Fibroblast of skin of scalp (primary cell): ENCODE measurements around the gene AUTS2.
A peak's percentile ranks its signal among the peaks of the same experiment; 100 is the strongest.

Source experiments
- DNase-seq: peaks from one replicate; pipeline ENCODE4 v3.0.0-alpha.2; 2013

AUTS2 gene

DNA sequence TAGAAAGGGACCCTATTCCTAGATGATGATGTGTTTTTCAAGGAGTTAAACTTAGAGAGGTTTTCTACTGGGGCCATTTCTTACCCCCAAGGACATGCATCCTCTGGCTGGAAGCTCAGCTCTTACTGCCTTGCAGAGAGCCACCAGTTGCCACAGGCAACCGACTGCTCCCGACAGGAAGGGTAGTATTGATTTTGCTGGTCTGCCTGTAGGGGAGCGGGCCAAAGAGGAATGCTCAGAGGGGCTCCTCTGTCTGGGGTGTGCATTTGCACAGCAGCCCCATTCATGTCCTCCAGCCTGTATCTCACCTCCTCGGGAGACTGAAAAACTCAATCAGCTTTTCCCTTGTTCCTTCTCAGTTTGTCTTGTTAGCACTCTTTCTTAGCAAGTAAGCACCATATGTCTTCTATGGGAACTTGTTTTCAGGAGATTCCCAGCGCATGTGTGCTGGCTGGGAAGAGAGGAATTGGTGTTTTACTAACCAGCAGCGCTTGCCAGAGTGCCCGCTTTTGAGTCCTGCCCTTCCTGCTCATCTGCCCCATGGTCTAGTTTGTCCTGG, 794.7 kb downstream of the AUTS2 start:
- DNase-seq, result no peak

DNA sequence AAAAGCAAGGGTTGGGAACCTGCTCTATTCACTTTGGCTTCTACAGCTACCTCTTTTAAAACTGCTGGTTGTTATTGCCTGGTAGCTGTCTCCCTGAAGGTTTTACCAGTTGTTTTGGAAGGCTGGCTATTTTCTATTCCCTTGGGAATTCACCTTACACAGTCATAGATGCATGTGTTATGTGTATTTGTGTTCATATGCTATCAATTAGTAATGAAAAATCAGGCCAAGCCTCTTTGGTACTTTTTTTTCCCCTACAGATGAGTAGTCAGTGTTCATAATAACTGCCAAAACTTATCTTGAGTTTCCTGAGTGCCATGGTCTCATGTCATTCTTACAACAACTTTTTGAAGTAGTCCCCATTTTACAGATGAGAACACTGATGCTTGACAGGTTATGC, 795.7 kb downstream of the AUTS2 start:
- no peak for DNase-seq

DNA sequence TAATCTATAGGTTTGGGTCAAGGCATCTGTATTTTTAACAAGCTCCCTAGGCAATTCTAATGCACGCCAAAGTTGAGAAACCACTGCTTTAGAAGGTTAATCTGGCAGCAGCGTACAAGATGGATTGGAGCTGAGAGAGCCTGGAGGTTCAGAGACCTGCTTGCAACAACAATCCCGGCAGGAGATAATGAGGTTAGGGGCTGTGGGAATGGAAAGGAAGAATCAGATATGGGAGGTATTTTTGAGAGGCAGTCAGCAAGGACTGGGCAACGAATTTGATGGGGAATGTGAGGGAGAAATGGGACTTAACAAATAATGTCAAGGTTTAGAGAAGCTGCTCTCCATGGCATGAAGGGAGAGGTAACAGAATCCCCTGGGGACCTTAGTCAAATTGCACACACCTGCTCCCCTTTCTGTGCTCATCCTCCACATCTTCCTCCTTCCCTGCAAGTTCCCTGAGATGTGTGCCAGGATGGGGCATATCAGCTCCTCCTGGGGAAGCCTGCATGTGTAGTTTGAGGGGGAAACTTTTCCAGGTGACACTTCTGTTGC, 802.6 kb downstream of the AUTS2 start:
- no peak for DNase-seq

DNA sequence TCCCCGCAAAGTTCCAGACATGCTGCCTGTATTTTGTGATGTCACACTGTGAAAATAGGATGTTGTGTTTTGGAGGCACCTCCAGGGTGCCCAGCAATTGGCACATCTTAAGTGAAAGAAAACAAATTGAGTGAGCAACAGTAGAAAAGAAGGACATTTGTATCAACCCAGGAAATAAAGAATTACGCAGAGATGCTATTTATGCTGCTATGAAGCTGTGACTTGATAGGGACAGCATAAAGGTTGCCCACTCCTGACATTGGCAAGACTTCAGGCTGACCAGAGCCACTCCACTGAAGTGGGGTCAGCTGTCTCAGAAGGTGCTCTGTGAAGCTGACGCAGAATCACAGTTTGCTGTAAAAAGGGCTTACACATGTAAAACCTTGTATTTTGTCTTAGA, 803.8 kb downstream of the AUTS2 start:
- DNase-seq, result no peak

DNA sequence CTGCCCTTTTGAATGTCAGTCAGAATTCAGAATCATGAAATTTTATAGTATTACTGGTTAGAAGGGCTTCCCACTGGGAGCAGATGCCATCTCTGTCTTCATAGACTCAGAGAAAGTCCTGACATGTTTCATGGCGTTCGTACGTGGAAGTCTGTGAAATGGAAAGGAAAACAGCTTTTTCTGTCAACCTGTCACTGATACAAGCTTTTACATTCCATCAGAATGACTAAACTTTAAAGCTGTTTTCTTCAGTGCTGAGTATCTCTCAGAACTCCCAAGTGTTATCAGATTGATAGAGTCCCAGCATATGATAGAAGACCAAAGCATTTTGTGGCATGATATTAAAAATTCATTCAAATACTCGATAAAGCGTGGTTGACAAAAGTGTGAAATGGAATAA, 807.0 kb downstream of the AUTS2 start:
- DNase-seq, result no peak

DNA sequence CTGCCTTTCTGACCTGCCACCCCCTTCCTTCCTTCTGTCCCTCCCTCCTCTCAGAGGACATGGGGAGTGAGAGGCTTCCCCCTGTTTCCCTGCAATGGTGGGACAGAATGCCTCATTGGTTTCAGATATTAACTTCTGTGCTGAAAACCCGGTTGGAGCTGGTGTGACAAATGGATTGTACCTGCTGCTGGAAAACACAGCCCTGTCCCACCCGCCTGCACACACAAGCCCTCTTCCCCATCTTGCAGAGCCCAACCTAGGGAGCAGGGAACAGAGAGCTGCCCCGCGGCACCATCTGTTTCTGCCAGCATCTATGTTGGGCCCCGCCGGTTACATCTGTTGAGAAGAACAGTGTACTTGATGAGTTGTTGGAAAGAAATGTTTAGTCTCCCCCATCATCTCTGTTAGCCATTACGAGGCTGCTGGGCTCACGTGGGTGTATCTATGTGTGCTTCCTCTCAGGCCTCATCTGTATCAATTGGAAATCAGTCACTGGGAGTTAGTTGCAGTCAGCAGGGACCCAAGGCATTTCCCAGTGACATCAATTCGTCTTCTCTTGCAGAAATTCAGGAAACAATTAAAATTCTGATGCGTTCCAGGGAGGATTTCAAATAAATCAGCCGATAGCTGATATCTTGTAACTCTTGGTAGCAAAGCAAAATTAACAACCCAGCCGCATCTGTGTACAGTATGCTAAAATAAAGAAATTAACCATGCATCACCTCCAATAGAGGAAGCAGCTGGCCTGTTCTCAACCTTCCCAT, 808.1 kb downstream of the AUTS2 start:
- DNase-seq, result peak; percentile 34

DNA sequence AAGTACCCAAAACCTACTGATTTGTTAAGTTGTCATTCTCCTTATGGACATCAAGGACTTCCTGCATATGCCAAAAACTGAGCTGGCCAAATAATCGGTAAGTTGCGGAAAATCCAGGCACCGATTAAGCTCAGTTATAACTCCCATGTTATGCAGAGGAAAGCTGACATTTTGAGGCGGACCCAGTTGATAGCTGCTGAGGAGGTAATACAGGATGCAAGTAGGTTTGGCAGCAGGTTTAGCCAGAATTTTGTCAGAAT, 808.6 kb downstream of the AUTS2 start:
- DNase-seq, result no peak

DNA sequence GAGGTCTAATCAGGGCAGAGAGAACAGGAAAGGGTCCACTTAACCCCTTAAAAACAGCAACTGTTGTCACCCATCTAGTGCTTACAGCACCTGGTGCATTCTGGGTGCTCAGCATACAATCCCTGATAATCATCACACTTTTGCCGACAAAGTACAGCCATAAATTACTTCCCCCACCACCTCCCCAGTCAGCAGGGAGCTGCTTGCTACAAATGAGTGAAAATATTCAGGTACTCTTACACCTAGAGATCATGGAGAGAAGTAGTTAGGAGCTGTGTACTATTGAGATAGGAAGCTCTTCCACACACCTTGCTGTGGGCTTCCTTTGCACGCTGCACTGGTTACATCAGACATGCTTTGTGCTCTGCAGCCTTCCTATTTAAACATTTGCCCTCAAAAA, 810.2 kb downstream of the AUTS2 start:
- DNase-seq, result no peak

DNA sequence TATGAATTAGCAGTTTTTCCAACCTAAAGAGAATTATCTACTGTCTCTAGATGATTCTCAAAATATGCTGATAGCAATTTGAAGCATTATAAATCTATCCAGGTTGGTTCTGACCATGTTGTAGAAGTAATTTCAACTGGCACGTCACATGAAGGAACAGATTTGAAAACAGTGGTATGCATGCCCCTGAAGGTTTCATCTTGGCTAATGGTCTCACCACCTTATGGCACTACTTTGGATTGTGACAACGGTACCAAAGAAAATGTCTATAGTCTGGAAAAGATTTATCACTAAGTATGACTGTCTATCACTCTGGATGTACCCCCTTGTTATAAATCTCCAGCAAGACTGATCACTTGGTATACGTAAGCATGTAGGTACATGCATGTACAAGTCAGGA, 810.6 kb downstream of the AUTS2 start:
- no peak for DNase-seq

DNA sequence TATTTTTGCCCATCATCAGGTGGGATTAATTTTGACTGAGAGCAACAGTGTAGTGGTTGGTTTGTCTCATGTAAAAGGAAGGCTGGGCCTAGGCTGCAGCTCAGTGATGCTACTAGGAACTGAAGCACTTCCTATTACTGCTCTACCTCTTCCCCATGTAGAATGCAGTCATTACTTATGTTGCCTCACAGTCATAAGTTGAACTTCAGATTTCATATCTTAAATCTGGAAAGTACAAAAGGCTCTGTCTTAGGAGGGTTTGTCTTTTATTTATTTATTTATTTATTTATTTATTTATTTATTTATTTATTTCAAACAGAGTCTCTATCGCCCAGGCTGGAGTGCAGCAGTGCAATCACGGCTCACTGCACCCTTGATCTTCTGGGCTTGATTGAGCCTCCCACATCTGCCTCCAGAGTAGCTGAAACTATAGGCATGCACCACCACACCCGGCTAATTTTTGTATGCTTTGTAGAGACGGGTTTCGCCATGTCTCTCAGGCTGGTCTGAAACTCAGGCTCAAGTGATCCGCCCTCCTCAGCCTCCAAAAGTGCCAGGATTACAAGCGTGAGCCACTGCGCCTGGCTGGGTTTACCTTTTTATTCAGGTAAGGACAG, 812.0 kb downstream of the AUTS2 start:
- DNase-seq, result no peak

DNA sequence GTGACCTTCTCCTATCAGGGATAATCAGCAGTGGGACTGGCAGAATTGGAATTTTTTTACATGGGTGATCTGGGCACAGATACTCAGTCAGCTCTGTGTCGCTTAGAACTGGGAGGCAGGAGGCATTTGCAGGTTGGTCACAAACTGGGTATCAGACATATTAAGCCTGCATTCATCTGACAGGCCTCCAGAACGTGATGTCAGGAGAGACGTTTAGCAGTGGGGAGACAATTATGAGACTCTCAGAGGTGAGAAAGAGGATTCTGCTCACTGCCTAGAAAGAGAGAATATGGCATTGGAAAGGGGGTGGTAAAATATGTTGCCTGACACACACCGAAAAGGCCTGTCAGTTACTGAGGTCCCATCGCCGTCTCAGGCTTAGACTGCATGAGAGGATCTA, 816.1 kb downstream of the AUTS2 start:
- no peak for DNase-seq

DNA sequence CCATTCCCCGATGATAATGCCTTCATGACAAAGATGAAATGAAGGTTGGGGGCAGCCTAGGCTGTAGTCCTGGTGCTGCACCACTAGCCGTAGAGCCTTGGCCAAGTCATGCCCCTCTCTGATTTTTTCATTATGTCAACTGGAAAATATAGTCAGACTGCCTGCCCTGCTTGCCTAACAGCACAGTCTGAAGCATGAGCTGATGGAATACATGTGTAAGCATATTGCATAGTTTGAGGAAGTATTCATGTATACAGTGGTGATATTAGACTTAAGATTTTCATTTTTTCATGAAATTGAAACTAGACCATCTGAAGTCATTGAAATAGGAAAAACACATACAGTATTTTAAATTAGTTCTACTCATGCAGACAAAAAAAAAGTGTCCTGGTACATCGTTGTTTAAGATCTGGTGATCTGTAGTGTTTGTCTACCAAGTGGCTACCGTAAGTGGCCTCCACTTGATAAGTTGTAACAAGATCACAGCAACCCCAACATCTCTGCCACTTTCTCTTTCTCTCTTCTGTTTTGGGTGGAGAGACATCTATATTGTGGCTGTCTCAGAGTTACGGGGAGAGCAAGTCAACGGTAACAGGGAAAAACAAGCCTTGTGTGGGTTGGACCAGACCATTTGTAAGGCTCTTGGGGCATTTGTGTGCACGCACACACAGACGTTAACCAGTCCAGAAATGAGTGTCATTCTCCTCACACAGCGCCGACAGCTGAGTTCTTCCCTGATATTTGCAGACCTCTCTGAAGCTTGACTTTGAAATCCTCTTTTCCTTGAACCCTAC, 817.1 kb downstream of the AUTS2 start:
- no peak for DNase-seq

DNA sequence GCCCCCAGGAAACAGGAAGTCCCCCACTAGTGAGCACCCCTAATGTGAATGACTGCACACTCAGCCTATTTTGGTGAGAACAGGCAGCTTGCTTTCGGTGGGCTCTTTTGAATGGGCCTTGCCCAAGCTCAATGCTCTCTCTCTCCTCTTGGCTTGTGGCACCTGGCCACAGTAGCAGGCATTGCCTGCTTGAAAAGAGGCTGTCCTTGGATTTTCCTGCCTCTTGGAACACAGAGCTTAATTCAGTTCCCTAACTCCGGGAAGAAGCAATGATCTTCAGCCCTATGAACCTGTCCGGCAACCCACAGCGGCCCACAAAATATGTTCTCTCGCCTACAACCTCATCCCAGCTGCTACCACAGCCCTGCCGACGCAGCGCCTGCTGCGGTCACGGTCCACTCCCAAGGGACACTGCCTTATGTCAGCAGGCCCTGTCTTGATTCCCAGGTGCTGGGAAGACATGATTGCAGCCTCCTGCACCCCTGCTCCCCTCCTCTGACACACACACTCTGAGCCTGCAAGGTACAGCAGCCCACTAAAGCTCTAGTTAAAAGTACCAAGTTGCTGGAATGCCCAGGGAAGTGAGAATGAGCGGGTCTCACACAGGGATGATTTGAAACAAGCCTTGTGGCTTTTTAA, 818.2 kb downstream of the AUTS2 start:
- DNase-seq, result no peak

DNA sequence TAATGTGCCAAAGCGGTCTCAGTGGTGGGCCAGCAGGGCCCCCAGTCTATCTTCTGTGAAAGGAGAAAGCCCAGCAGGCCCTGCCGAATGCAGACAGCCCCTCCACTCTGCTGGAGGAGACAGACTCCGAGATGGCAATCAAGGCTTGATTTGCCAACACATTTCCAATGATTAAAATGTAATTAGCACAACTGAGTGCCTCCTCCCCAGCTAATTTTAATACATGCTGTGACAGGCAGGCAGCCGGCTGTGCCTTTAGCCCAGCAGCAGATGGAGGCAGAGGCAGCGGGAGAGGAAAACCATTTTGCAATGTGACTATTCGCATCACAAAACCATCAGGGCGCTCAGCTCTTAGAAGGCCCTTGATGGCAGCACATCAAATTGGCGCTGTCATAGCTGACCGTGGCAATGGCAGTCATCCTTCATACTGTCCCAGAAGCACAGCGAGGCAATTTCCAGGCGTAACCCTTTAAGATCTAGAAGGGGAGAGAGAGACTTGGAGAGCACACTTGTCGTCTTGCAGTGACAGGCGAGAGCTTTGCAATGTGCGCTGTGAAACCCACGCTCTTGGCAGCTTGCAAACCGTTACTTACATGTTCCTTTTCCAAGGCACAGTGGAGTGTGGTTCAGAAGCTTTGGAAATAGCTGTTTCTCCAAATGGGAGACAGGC, 818.8 kb downstream of the AUTS2 start:
- DNase-seq, result peak; percentile 5

DNA sequence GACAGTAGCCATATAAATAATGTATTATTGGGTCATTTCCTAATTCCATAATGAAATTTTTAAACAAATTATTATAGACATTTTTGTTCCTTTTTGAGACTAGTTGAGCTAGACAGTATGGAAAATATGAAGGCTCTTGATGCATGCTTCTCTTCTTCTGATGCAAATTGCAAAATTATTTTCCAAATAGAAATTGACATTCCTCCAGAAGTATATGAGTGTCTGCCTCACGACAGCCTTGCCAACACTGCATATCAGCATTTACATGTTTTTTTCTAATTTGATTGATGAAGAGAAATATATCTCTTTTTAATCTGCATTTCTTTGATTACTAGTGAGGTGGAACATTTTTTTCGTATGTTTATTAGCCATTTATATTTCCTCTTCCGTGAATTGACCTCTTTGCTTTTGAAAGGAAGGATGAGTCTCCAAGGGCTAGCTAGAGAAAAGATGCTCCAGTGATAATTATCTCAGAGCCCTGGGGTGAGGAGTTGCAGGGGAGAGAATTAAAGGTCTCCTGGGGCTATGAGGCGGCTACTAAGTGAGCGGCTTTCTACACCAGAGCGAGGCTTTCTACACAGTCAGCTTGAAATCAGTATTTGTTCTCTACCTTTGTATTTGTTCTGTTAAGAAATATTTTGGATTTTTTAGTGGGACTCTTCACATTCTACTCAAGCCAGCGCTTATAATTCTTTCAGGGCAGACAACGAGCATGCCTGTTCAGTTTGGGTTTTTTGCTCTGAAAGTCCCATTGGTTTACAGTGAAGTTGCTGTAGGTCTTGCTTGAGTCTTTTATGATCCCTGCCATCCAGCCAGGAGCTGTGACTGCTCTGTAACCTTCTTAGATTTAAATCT, 821.5 kb downstream of the AUTS2 start:
- no peak for DNase-seq

DNA sequence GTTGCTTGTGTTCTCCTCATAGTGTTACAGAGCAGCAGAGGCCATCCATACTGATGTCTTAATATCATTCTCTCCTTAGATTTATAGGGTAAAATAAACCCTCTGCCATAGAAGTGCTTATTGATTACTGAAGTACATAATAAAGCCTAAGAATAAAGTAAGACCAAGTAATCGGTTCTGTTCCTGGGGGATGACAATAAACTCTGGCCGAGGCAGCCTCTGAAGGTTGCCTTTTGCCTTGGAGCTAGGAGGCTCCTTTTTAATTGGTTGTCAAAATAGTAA, 822.0 kb downstream of the AUTS2 start:
- no peak for DNase-seq

DNA sequence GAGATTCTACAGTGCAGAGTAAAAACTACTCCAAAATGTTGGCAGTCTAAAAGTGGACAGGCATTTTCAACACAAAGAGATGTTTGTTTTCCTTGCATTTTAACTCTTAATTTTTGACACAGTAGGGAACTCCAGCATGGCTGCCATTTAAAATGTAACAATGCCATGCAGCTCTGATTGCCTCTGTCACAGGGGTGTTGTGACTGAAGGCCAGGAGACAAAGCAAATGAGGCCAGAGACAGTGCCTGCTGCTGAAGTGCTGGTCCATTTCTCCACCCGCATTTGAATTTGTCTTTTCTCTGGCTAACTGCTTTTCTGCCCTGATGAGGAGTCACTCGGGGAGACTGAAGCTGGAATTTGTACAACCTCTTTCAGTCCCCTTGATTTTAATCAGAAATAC, 823.0 kb downstream of the AUTS2 start:
- no peak for DNase-seq

DNA sequence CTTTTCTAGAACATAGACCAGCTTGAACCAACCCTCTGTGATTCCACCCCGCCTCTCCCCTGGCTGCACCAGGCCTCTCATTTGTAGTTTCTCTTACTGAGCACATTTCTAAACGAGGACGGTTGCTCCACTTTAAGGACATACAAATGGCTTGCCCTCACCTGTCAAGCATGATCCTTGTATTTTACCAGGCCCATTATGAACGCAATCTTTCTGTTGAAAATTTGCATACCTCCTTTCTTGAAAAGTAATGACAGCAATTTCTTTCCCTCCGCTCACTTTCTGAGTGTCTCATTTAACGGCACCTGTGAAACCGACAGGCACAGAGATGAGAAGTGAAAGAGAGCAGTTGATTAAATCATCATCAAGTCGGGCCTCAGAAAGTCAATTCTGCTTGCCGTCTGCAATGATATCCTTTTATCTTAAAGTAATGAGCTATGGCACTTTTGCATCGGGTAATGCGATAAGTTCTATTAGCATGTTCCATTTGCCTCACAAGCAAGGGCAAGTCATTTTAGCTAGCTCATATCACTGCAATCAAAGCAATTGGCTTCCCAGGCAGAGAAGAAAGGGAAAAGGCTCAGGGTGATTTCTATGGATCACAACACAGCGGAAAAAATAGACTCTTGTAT, 828.1 kb downstream of the AUTS2 start:
- DNase-seq, result no peak

DNA sequence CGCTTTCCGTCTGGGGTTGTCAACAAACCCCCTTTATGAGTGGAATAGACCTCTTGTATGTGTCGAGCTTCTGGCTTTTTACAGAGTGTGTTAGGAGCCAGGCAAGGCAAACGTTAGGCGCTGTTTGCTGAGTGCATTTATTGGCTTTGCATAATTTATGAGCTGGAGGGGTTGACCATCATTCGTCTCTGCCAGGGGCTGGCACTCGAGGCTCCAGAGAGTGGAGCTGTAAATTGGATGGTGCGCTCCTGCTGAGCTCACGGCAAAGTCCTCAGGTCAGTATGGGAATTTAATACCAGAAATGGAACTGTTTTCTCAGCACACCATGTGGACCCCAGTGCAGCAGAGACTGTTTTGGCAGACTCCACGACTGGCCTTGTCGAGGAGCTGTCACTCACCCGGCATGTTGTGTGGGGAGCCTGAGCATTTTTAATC, 834.3 kb downstream of the AUTS2 start:
- no peak for DNase-seq

DNA sequence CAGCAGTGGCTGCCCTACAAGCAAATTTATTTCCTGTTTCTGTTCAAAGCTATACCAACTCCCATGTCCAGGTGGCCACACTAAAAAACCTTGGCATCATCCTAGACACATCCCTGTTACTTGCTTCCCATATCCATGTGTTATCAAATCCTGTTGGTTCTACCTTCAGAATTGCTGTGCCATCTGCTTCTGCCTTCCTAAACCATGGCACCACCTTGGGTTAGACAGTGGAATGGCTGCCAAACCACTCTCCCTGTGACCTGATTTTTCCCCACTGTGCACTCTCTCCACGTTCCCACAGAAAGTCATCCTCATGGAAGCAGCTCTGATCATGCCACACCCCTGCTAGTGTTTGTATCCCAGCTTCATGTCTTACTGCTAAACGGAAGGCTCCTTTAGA, 836.1 kb downstream of the AUTS2 start:
- DNase-seq, result no peak

DNA sequence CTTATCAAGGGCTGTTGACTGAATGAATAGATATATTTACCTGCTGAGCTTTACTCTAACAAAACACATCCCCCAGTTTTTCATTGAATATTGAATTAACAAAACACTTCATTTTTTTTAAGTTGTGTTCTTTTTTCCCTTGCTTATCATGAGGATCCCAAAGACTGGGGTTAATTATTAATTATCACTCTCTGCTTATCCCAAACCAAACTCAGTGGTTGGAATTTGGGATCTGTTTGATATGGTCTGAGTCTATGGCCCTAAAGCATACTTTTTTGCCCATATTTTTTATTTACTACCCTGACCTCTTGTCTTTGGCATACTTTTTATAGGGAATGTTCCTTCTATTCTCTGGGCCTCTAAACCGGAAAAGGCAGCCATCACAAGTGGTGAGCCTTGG, 836.5 kb downstream of the AUTS2 start:
- no peak for DNase-seq
